Rectal smooth muscle tissue (tissue), 1 donor: Measurements from ENCODE around the gene GJC1.
"Not testable (repeated sequence)": the region's sequence is repeated elsewhere in the genome, so short reads cannot be mapped to it uniquely, and the experiment has no call there.

Experiments
- H3K27ac ChIP-seq: one replicate; pipeline ENCODE4 v1.7.0; 2013; ENCODE audit warnings: low read depth, low read length, inconsistent platforms
- H3K27me3 ChIP-seq: one replicate; pipeline ENCODE4 v1.7.0; 2013; ENCODE audit warnings: low read length; ENCODE audit not compliant: control insufficient read depth, insufficient read depth
- H3K36me3 ChIP-seq: one replicate; pipeline ENCODE4 v1.7.0; 2013; ENCODE audit warnings: low read length; ENCODE audit not compliant: control insufficient read depth, insufficient read depth
- H3K4me1 ChIP-seq: one replicate; pipeline ENCODE4 v1.7.0; 2013; ENCODE audit warnings: low read length; ENCODE audit not compliant: control insufficient read depth, insufficient read depth
- H3K4me3 ChIP-seq: one replicate; pipeline ENCODE4 v1.7.0; 2013; ENCODE audit warnings: low read length
- H3K9ac ChIP-seq: one replicate; pipeline ENCODE4 v1.7.0; 2013; ENCODE audit warnings: low read length

GJC1 gene

GRCh38 chr17:44808656-44809388 is 21.3 kb downstream of the GJC1 start:
- H3K4me3 ChIP-seq, H3K27me3 ChIP-seq, H3K9ac ChIP-seq, H3K36me3 ChIP-seq: not testable (repeated sequence)
- H3K27ac ChIP-seq, result peak overlapping the region; percentile 78
- peaks cover 47% of the 10 kb centered on the region for H3K4me1 ChIP-seq

GRCh38 chr17:44808156-44808555 is 21.9 kb downstream of the GJC1 start:
- no peaks in the 10 kb centered on the region for H3K36me3 ChIP-seq
- no peak overlapping the region for H3K4me3 ChIP-seq
- H3K27ac ChIP-seq, result peak overlapping the region; percentile 78
- H3K9ac ChIP-seq, result no peak overlapping the region
- no peaks in the 10 kb centered on the region for H3K27me3 ChIP-seq
- H3K4me1 ChIP-seq, result peaks cover 54% of the 10 kb centered on the region

- Histone ChIP-seq H3K27me3 (no peaks in the 10 kb centered on the region), H3K9ac (no peak overlapping the region), H3K4me3 (no peak overlapping the region), H3K36me3 (no peaks in the 10 kb centered on the region), H3K27ac (peak overlapping the region; percentile 78), H3K4me1 (peaks cover 58% of the 10 kb centered on the region)
Observed at GRCh38 chr17:44807817-44808155, 22.3 kb downstream of the GJC1 start.

- no peaks in the 10 kb centered on the region for H3K27me3 ChIP-seq
- H3K4me1 ChIP-seq, result peaks cover 61% of the 10 kb centered on the region
- H3K27ac ChIP-seq, result peak overlapping the region; percentile 78
- no peaks in the 10 kb centered on the region for H3K36me3 ChIP-seq
- no peak overlapping the region for H3K4me3 ChIP-seq
- H3K9ac ChIP-seq, result no peak overlapping the region
Observed at GRCh38 chr17:44807093-44807816, 22.8 kb downstream of the GJC1 start.

DNA sequence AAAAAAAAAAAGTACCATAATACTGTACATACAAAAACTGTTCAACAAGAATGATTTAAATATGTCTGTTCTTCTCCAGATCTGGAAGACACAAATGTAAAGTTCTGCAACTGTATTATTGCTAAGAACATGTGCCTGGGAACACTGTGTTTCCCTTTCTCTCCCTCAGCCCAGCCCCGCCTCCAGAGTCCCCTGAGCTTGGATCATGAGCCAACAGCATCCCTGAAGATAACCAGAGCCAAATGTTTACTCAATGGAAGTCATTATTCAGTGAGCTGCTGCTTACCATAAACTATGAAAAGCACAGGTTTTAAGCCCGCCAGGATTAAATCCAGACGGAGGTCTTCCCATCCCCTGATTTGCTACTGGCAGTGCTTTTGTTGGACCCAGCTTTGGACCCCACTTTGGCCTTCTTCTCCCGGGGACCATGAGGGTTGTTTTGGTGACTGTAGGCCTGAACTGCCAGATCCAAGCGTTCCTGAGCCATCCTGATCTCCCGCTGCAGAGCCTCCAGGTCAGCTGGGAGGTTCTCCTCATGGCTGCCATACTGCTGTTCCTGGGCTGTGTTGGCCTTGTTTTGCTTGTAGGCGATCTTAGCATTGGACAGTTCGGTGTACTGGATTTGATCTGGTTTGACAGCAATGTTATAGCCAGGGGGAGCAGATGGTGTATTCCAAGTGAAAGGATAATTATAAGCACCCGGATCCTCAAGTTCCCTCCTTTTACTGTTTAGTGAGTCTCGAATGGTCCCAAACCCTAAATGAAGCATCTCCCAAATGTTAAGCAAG is 25.6 kb downstream of the GJC1 start:
- Histone ChIP-seq H3K4me3 (peak overlapping the region; percentile 4), H3K27ac (peak overlapping the region; percentile 91), H3K9ac (no peak overlapping the region), H3K4me1 (peaks cover 70% of the 10 kb centered on the region), H3K36me3 (no peaks in the 10 kb centered on the region), H3K27me3 (no peaks in the 10 kb centered on the region)

- Histone ChIP-seq H3K27ac (peak overlapping the region; percentile 91), H3K36me3 (no peaks in the 10 kb centered on the region), H3K9ac (no peak overlapping the region), H3K27me3 (no peaks in the 10 kb centered on the region), H3K4me1 (peaks cover 72% of the 10 kb centered on the region), H3K4me3 (no peak overlapping the region)
Observed at GRCh38 chr17:44801880-44802279, 28.2 kb downstream of the GJC1 start.

DNA sequence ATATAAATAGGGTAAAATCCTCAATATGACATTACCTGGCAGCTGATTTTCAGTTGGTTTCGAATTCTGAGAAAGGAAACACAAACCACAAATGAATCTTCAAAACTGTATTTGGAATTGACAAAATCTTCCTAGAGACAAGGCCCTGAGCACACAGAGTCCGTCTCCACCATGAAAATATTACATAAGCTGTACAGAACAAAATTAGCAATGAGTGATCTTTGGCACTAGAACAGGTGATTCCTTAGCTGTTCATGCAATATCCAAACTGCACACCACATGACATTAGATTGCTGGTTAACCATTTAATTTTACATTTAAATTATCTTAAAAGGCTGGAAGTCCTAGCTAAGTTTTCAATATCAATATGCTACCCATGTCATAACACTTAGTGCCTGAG is 31.7 kb downstream of the GJC1 start:
- no peak overlapping the region for H3K4me3 ChIP-seq
- peak overlapping the region; percentile 84 for H3K27ac ChIP-seq
- no peaks in the 10 kb centered on the region for H3K27me3 ChIP-seq
- no peak overlapping the region for H3K9ac ChIP-seq
- H3K36me3 ChIP-seq, result no peaks in the 10 kb centered on the region
- peaks cover 53% of the 10 kb centered on the region for H3K4me1 ChIP-seq

DNA sequence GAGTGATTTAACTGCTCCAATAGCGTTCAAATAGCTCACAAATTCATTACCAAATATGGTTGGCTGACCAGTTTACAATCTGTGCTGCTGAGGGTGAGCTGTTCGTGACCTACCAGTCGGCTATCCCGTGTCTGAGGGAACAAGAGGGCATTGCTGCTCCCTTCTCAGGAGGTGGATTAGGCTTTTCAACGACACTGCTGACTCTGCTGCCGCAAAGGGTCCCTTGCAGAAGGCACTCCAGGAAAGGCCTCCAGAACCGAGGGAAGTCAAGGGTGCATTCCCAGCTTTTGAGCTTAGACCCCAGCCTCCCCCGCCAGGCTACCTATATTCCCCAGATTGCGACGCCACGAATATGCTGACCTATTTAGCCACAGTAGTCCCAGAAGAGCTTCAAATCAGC is 32.3 kb downstream of the GJC1 start:
- H3K27ac ChIP-seq, result peak overlapping the region; percentile 84
- H3K4me3 ChIP-seq, result no peak overlapping the region
- peaks cover 47% of the 10 kb centered on the region for H3K4me1 ChIP-seq
- H3K27me3 ChIP-seq, result no peaks in the 10 kb centered on the region
- H3K9ac ChIP-seq, result no peak overlapping the region
- no peaks in the 10 kb centered on the region for H3K36me3 ChIP-seq

DNA sequence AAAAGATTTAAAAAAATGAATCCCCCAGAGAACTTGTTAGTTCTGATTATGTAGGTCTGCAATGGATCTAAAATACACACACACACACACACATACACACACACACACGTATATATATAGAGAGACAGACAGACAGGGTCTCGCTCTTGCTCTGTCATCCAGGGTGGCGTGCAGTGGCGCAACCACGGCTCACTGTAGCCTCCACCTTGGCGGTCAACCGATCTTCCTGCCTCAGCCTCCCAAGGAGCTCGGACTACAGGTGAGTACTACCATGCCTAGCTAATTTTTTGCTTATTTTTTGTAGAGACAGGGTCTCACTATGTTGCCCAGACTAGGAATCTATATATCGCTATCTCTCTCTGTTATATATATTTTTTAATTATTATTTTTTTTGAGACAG is 33.4 kb downstream of the GJC1 start:
- peaks cover 36% of the 10 kb centered on the region for H3K4me1 ChIP-seq
- H3K9ac ChIP-seq, result no peak overlapping the region
- H3K4me3 ChIP-seq, result peak overlapping the region; percentile 18
- H3K27me3 ChIP-seq, result no peaks in the 10 kb centered on the region
- peak overlapping the region; percentile 74 for H3K27ac ChIP-seq
- no peaks in the 10 kb centered on the region for H3K36me3 ChIP-seq

DNA sequence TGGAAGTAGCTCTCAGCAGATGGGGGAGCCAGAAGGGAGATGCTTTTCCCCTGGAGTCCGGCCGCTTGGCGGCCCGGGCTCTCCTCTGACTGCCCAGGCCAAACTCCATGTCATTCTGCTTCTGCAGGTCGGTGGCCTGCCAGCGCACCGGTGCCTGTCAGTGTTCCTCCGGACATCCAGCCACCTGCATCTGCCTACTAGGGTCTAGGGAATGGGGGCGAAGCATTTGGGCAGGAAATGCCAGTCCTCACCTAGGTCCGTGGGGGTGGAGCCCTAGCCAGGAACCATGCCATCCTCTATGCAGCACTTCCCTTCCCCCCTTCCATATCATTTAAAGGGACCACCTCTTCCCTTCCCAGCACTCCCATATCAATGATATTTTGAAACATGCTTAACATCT is 34.2 kb downstream of the GJC1 start:
- H3K4me1 ChIP-seq, result peaks cover 31% of the 10 kb centered on the region
- H3K9ac ChIP-seq, result no peak overlapping the region
- H3K27me3 ChIP-seq, result no peaks in the 10 kb centered on the region
- no peak overlapping the region for H3K4me3 ChIP-seq
- H3K36me3 ChIP-seq, result no peaks in the 10 kb centered on the region
- peak overlapping the region; percentile 74 for H3K27ac ChIP-seq

- H3K9ac ChIP-seq, result no peak overlapping the region
- peak overlapping the region; percentile 74 for H3K27ac ChIP-seq
- no peak overlapping the region for H3K4me3 ChIP-seq
- no peaks in the 10 kb centered on the region for H3K27me3 ChIP-seq
- H3K36me3 ChIP-seq, result no peaks in the 10 kb centered on the region
- H3K4me1 ChIP-seq, result peaks cover 28% of the 10 kb centered on the region
Observed at GRCh38 chr17:44795421-44795820, 34.7 kb downstream of the GJC1 start.

GRCh38 chr17:44794851-44795413 is 35.2 kb downstream of the GJC1 start:
- peak overlapping the region; percentile 74 for H3K27ac ChIP-seq
- no peak overlapping the region for H3K9ac ChIP-seq
- H3K27me3 ChIP-seq, result no peaks in the 10 kb centered on the region
- H3K36me3 ChIP-seq, result no peaks in the 10 kb centered on the region
- peaks cover 27% of the 10 kb centered on the region for H3K4me1 ChIP-seq
- no peak overlapping the region for H3K4me3 ChIP-seq
